ENCODE results near the gene MECR. TPM values are rescaled to one million over a fixed set of nuclear protein-coding genes. Genes with fewer than 3 reads are reported as not detected.
"Not testable (repeated sequence)": the region's sequence is repeated elsewhere in the genome, so short reads cannot be mapped to it uniquely, and the experiment has no call there.

The MECR gene
- total RNA-seq, 1 donor from 2014 or later, result 33.1 TPM

- no peak for ATAC-seq
- intact Hi-C loops (cut with micrococcal nuclease), result no loop called here
- no peak for DNase-seq
Measured at GRCh38 chr1:29238620-29239002, 7.9 kb upstream of the MECR start.

GRCh38 chr1:29237852-29238619 lies 7.3 kb upstream of the MECR start:
- intact Hi-C loops (cut with micrococcal nuclease), result no loop called here
- ATAC-seq, result peak; percentile 54

GRCh38 chr1:29237129-29237821 lies 6.5 kb upstream of the MECR start:
- intact Hi-C loops (cut with micrococcal nuclease), result no loop called here
- ATAC-seq (peak; percentile 67), DNase-seq (peak; percentile 79)

More at GRCh38 chr1:29237852-29238619, 7.3 kb upstream of the MECR start:
- peak; percentile 77 for DNase-seq

GRCh38 chr1:29236712-29237128 lies 6.0 kb upstream of the MECR start:
- DNase-seq, result no peak
- intact Hi-C loops (cut with micrococcal nuclease), result no loop called here
- ATAC-seq, result no peak

GRCh38 chr1:29235955-29236711 lies 5.4 kb upstream of the MECR start, which contains the start of gene PTPRU:
Gene PTPRU (plus strand): TSS chr1:29236522. CDS start chr1:29236645, 123 bp downstream.
- ATAC-seq (peak; percentile 77), DNase-seq (peak; percentile 91)
- intact Hi-C loops (cut with micrococcal nuclease), result no loop called here

GRCh38 chr1:29234881-29235280 lies 4.1 kb upstream of the MECR start:
- ATAC-seq; DNase-seq; intact Hi-C loops (cut with micrococcal nuclease): not testable (repeated sequence)

GRCh38 chr1:29234471-29234870 lies 3.7 kb upstream of the MECR start:
- ATAC-seq (no peak), DNase-seq (no peak)
- intact Hi-C loops (cut with micrococcal nuclease), result no loop called here

GRCh38 chr1:29233693-29234092 lies 3.0 kb upstream of the MECR start:
- intact Hi-C loops (cut with micrococcal nuclease), result no loop called here
- ATAC-seq (no peak), DNase-seq (no peak)

GRCh38 chr1:29232387-29232786 lies 1.7 kb upstream of the MECR start:
- ATAC-seq, result no peak
- intact Hi-C loops (cut with micrococcal nuclease), result no loop called here

GRCh38 chr1:29230204-29230552 lies 556 bp downstream of the MECR start:
- ATAC-seq (no peak), DNase-seq (no peak)
- intact Hi-C loops (cut with micrococcal nuclease), result no loop called here

More at GRCh38 chr1:29232387-29232786, 1.7 kb upstream of the MECR start:
- no peak for DNase-seq

GRCh38 chr1:29227511-29227910 lies 3.2 kb downstream of the MECR start:
- ATAC-seq (no peak), DNase-seq (no peak)
- intact Hi-C loops (cut with micrococcal nuclease), result no loop called here

- ATAC-seq, result no peak
- intact Hi-C loops (cut with micrococcal nuclease), result no loop called here
- DNase-seq, result no peak
Measured at GRCh38 chr1:29225361-29225760, 5.4 kb downstream of the MECR start.

GRCh38 chr1:29224356-29224837 lies 6.3 kb downstream of the MECR start:
- DNase-seq (no peak), ATAC-seq (no peak)
- intact Hi-C loops (cut with micrococcal nuclease), result no loop called here

GRCh38 chr1:29223521-29223920 lies 7.2 kb downstream of the MECR start:
- ATAC-seq (no peak), DNase-seq (no peak)
- intact Hi-C loops (cut with micrococcal nuclease), result no loop called here

GRCh38 chr1:29222686-29223085 lies 8.0 kb downstream of the MECR start:
- intact Hi-C loops (cut with micrococcal nuclease), result no loop called here
- ATAC-seq (no peak), DNase-seq (no peak)

- intact Hi-C loops (cut with micrococcal nuclease); DNase-seq; ATAC-seq: not testable (repeated sequence)
Measured at GRCh38 chr1:29222260-29222659, 8.5 kb downstream of the MECR start.

GRCh38 chr1:29221296-29221695 lies 9.4 kb downstream of the MECR start:
- intact Hi-C loops (cut with micrococcal nuclease), result no loop called here

GRCh38 chr1:29218223-29218622 lies 12.5 kb downstream of the MECR start:
- DNase-seq (no peak), ATAC-seq (no peak)
- intact Hi-C loops (cut with micrococcal nuclease), result no loop called here

More at GRCh38 chr1:29221296-29221695, 9.4 kb downstream of the MECR start:
- ATAC-seq, result no peak
- DNase-seq, result no peak

GRCh38 chr1:29217633-29218032 lies 13.1 kb downstream of the MECR start:
- ATAC-seq, result no peak
- DNase-seq, result no peak
- intact Hi-C loops (cut with micrococcal nuclease), result no loop called here

- intact Hi-C loops (cut with micrococcal nuclease), result no loop called here
- DNase-seq (no peak), ATAC-seq (peak; percentile 56)
Measured at GRCh38 chr1:29213055-29213454, 17.7 kb downstream of the MECR start.
